GM21529 (cell line): Measurements from ENCODE around the gene CASK.
"Not testable (repeated sequence)": the region's sequence is repeated elsewhere in the genome, so short reads cannot be mapped to it uniquely, and the experiment has no call there.

ENCODE experiments used
- ATAC-seq: cut with Tn5 transposase; IDR thresholded peaks from one replicate; pipeline ENCODE4 v1.9.1; 2021; ENCODE audit not compliant: unreplicated experiment

CASK gene

DNA sequence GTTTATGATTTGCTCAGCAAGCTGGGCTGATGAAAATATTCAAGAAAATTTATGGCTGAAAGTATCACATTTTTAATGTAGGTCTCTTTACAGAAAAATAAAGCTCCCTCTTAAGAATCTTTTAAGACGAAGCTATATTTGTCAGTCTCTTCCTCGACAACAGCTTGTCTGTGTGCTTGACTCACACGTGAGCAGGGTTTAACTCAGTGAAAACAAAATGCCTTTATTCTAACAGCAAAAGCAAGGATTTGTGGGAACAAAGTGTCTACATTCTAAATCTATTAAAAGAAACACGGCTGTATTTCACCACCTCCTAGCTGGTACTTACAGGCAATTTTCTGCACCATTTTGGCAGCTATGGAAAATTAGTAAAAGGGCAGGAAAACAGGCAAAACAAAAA lies 400.7 kb downstream of the CASK start:
- ATAC-seq: no peak

DNA sequence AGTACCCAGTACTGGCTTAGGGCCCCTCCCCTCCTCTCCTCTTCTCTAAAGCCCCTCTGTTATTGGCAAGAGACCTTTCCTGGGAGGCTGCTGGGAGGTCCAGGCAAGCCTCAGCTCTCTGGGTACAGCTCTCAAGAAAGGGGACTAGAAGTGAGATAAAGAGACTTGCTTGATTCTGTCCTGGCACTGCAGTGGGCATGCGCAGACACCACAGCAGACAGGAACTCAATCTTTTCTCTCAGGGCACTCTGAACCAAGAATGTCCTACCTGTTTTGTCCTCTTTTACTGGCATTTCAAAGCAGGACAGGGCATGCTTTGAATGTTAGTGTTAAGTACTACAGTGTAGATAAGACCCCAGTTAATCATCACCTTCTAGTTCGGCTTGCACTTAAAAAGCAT lies 401.3 kb downstream of the CASK start:
- ATAC-seq: no peak

DNA sequence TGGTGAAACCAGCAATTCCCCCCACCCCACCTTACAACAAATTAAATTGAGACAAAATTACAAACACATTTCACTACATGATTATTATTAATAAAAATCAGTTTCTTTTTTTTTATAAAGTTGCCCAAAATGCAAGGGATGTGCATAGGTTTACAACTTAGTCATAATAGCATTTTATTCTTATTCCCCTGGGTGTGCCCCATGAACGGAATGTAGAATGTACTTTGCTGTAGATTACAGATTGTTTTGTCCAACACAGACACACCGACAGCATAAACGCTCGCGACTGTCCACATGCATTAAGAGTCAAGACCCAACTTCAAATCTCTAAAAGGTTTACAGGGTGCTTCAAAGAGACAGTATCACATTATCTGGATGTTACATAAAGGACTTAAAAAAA lies 403.9 kb downstream of the CASK start:
- ATAC-seq: no peak

DNA sequence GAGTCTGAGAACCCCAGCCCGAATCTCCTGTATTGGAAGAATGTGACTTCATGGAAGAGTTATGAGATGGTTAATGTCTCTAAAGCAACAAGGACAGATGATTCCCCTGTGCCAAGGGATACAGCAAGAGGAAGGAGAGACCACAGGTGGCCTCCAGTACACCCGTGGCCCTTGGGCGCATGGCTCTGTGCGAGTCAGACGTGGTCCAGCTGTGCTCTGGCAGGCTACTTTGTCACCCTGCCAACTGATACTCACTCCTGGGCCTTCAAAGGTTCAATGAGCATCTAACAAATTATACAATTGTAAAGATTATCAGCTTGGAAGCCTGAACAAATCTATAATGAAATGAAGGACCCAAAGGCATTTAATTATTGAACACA lies 404.5 kb downstream of the CASK start:
- no peak for ATAC-seq

DNA sequence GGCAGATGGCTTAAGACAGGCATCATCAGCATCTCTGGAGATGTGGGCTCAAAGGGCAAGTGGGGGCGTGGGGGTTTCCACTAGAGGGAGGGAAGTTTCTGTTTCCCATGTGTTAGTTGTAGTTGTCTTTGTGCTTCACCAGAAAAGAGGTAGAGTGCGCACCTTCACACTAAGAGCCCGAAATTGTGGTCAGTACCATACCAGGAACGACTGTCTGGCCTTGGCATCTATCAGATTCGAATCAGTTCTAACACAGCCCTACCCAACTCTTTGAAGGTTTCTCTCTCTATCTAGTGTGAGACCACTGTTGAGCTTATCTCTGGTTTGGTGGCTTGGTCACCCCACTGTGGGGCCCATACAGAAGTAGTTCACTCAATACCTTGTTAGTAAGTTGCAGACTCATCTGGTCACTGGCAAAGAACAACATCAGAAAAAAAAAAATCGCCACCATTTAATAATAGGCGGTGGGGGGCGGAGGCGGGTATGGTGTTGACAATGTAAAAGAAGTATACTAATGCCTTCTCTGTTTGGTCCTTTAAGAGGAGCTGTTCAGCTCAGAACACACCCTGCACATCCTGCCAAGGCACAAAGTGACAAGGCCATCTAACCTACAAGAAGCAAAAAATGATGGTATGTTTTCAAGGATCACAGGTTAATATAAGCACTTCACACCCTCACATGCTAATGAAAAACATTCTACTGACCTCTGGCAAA lies 405.1 kb downstream of the CASK start:
- ATAC-seq: no peak

DNA sequence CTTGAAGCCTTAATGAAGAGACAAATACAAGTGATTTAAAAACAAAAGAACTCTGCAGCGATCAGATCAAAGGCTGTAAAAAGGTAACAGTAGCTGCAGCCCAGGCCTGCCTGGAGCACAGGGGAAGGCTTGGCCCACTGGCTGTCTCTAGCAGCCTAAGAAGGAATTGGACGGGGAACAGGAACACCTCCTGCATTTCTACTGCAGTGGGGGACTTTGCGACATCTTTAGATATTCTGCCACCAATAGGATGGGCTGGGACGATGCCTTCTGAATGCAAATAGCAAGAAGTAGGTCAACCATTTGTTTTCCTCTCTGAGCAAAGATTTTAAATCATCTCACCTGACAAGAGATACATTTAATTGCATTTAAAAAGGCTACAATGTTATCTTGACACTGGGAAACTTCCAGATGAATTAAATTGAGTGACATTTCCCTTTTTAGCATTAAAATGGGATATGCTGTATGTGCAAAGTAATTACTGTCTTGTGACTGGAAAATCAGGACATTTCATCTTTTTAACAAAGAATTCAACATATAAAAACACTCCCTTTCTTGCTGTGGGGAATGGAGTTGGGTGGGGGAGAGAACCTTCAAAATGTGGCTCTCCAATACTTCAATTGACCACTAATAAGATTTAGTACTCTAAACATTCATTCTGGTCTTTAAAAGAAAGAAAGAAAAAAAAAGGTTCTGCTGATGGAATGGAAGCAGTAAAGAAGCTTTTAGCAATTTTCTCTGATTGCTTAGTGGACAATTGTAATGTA lies 406.2 kb downstream of the CASK start:
- no peak for ATAC-seq

DNA sequence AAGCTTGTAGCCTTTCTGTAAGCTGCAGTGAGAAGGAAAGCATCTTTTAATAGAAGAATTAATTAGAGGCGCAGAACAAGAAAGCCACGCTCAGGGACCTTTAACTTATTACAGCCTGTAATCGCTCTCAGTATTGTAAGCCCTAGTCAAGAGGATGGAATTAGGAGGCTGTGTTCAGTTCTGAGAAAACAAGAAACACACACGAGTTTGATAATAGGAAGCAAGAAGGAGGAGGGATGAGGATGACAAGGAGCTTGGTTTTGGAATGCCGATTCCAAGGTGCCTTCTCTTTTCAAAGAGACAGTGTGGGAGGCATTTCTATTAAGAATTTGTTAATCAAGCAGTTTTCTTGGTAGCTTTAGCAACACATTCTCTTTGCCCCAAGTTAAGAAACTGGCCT lies 406.9 kb downstream of the CASK start:
- no peak for ATAC-seq

DNA sequence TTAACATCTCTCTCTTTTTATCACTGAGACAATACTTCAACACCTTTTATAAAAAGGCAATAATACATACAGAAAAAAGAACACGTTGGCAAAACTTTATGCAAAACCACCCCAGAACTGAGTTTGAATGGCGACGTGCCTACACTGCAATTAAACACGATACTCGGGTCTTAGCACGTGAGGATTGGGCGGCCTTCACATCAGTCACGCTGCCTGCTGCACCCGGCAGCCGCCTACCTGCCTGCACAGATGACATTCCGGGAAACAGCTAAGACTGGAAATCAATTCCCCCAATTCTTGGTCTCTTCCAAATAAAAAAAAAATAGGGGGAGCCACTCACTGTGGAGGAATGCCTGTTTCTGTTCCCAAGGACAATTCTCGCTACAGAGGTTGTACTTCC lies 408.0 kb downstream of the CASK start:
- ATAC-seq: no peak

DNA sequence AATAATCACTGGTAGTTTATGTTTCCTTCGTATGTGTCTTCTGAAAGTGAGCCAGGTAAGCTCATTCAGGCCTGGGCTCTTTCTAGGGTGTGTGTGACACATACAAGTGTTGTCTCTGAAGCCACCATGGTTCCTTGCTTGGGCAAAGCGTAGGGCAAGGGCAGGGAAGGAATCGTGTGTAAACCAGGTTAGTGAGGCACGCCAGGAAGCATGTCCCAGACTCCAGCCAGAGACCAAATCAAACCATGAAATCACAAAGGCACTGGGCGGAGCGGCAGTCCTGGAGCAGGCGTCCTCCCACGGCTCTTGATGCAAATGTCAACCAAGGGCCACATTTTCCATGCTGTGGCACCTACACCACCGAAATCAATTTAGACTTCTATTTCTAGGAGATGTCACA lies 409.2 kb downstream of the CASK start:
- ATAC-seq: no peak

DNA sequence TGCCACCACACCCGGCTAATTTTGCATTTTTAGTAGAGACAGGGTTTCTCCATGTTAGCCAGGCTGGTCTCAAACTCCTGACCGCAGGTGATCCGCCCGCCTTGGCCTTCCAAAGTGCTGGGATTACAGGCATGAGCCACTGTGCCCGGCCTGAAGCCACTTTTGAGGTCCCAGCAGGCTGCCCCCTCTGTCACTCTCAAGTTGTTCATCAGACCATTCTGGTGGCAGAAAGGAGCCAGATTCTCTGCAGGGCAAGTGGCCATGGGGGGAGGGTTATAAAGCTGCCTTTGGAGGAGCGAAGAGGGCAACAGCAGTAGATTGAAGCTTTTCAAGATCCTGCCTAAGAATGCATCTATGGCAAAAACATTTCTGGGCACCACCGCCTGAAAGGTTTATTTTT lies 410.5 kb downstream of the CASK start:
- ATAC-seq: not testable (repeated sequence)

DNA sequence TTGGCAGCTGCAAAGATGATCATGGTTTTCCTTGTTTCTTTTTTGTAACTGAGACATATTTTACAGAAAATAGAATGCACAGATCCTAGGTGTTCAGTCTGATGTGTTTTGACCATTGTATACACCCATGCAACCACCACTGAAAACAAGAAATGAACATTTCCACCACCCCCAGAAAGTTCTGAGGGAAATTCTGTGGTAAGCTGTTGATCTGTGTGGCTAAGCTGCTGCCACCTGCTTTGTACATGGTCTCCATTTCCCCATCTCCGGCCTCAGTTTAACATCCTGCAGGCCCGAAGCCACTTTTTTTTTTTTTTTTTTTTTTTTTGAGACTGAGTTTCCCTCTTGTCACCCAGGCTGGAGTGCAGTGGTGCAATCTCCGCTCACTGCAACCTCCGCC lies 411.0 kb downstream of the CASK start:
- peak; percentile 98 for ATAC-seq

DNA sequence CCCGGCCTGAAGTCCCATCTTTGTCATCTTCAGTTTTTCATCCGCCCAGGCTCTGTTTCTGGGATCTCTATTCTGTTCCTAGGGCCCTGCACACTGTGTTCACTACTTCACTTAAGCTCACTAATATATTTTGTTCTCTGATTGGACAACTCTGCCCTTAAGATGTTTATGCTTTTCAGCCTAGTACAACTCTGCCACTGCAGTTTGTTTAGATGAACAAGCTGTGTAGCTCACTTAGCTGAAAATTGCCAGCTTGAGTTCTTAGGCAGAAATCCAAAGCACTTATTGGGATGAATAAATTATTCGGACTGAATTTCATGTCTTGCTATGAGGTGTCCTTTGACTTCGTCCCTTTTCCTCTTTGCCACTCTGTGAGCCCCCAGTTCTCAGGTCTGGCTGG lies 415.4 kb downstream of the CASK start:
- no peak for ATAC-seq

DNA sequence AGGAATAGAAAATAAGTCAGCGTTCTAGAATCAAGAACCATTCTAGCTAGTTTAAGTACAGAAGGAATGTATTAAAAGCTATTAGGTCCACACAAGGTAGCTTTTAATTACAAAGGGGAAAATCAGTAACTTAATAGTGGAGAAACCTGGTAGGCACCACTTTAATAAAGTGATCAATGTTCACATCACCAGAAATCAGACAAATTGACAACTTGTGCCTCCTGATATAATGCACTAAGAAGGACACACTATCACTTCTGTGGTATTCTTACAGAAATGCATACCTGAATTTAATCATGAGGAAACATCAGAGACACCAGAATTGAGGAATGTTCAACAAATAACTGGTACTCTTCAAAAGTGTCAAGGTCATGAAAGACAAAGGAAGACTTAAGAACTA lies 421.4 kb downstream of the CASK start:
- ATAC-seq: no peak

DNA sequence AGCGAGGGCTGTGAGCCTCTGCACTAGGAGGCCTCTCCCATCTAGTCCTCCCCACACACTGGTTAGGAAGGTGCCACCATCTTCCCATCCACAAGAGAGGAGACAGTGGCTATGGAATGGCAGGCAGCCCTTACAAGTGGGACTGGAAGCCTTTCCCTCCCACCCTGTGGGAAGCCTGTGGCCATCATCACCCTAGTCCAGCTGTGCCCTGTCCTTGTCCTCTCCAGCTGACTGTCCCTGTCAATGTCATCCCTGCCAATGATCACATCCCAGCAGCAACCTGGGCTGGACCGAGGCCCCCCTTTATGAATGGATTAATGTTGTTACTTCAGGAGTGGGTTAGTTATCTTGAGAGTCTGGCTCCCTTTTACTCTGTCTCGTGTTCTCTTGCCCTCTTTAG lies 423.4 kb downstream of the CASK start:
- no peak for ATAC-seq

DNA sequence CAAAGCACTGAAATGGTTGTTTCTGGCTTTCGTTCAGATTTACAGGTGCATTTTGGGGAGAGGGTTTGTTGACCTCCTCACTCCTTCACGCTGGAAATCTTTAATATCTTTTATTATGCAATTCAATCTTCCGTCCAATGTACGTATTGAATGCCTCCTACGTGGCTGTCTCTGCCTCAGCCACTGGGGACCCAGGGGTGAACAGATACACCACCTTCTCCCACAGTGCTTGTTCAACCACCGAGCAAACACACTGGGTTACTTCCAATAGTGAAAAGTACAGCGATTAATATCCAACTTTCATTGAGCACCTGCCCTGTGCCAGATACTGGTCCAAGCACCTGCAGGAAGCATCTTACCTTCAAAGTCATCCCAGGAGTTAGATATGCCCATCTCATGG lies 424.2 kb downstream of the CASK start:
- no peak for ATAC-seq

DNA sequence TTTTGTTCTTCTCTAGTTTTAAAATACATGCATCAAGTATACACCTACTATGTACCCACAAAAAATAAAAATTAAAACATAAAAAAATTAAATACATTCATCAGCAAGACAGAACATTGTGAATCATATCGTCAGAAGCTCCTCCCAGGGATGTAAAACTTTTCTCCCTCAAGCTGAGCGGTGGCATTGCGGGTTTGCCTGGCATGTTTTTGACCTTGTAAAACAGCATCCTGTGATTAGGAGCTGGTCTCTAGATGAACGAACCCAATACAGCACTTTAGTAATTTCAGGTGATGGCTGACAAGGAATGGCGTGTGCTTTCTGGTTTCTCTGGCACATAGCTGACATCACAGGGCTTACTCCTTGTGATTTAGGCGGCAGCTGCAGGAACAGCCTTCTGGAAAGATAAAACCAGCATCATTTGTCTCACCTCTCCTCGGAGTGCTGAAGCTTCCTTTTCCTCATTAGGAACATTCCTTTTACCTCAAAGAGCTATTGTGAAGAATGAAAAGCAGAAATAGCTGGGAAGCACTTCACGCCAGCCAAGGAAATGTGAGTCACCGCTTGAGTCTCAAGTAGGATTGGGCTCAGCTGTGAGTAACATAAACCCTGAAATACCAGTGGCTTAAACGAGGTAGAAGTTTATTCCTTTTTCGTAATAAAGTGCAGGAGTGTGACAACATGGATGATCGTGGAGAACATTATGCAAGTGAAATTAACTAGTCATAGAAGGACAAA lies 431.9 kb downstream of the CASK start:
- ATAC-seq: no peak

DNA sequence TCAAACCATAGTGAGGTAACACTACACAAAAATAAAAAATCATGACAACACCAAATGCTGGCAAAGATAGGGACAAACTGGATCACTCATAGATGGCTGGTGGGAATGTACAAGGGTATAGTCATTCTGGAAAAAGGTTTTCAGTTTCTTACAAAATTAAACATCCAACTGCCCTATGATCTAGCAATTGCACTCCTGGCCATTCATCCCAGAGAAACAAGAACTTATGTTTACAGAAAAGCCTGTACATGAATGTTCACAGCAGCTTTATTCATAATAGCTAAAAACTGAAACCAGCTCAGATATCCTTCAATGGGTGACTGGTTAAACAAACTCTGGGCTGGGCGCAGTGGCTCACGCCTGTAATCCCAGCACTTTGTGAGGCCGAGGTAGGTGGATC lies 432.9 kb downstream of the CASK start:
- no peak for ATAC-seq

DNA sequence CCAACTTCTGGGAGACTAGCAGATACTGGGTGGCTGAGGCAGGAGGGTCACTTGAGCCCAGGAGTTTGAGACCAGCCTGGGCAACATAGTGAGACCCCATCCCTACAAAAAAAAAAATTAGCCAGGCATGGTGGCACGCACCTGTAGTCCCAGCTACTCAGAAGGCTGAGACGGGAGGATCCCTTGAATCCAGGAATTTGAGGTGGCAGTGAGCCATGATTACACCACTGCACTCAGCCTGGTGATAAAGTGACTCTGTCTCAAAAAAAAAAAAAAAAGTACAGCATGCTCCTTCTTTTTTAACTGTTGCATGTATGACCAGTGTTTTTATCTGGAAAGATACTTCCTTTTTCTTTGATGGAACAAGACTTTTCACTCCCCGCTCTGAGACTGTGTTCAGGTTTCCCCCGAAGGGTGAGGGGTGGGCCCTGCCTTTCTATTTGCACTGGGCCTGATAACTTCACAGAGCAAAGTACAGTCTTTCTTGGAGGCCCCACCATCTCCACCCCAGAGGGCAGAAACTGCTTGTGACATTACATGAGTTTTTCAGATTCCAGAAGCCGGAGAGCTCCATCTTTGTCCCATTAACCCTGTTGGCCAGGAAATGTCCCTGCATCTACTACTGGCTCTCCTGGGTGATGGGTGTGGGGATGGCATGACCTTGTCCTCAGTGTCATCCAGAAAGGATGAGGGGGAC lies 441.1 kb downstream of the CASK start:
- ATAC-seq: no peak

DNA sequence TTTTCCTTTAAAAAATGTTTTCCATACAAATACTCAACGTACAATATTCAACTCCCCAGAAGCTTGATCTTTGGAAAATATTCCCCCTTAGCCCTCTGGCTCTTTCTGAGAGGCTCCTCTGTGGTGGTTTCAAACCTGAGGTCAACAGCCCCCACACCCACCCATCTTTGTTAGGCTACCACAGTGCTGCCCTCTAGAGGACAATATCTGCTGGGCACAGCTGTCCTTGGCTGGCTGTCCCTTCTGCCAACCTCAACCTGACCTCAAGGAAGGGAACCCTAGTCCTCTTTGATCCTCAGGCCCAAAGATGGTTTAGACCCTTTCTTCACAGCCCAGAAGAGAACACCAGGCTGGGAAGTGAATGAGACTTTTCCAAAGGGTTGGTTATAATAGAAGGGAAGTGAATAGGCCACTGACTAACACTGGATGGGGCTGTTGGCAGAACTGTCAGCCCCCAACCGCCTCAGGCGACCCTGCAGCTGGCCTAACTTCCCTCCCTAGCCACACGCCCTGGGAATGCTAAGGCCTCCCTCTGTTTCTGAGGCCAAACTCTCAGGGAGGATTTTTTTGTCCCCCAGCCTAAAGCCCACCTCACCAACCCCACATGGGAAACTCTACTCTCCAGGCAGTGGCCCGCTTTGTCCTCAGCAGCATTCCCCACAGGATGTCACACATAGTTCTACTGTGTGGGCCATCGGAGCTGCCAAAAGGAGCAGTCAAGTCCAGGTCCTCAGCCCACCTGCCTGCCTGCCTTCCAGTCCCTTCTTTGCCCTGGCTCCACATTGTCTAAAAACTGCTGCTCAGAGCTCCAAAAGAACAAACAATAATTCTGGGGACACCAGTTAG lies 441.9 kb downstream of the CASK start:
- ATAC-seq: no peak

DNA sequence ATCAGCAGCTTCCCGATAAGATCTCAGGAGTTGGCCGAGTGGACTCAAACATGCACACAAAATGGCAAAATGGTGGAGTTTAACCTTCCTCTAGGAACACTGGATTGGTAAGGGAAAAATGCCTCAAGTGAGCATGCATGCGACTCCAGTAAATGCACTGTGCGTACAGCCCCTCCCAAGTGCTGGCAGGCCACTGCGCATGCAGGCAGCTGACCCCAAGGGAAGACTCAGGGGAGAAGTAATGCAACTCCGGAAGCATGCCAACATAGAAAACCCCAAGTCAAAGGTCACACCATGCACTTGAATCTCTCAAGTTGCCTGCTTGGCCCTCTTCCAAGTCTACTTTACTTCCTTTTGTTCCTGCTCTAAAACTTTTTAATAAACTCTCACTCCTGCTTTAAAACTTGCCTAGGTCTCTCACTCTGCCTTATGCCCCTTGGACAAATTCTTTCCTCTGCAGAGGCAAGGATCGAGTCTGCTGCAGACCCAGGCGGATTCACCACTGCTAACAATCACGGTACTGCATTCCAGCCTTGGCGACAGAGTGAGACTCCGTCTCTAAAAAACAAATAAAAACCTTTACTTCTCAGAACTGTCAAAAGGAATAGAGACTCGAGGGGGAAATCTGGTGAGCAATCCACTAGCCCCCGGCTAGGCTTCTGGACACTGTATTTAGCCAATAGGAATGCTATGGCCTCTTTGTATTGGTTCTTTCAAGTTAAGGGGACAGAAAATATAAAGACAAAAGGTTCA lies 442.7 kb downstream of the CASK start:
- ATAC-seq: no peak
